Caco-2 (cell line): ENCODE data around the gene ZDHHC3. TPM values are rescaled to one million over a fixed set of nuclear protein-coding genes. Genes with fewer than 3 reads are reported as not detected.

Experiments used
- BruUV-seq: library from RNA; stranded (reverse); fragments of 400-500 nt; replicated peaks from 2 replicates; lab custom pipeline; 2021; lab: Mats Ljungman, UMichigan
- CTCF ChIA-PET: fragments of 300-600 bp; sonication (Branson Sonifier 250); formaldehyde crosslinking; loops from one replicate; lab custom pipeline; 2022; ENCODE audit warnings: antibody characterized with exemption; lab: Charles Lee
- POLR2A ChIA-PET: fragments of 300-600 bp; sonication (Branson Sonifier 250); formaldehyde crosslinking; loops from one replicate; lab custom pipeline; 2022; ENCODE audit warnings: antibody characterized with exemption; lab: Charles Lee
- DNase-seq, 2 experiments: peaks; one replicate each; pipeline versions ENCODE4 v3.0.0 to v3.0.0-alpha.2; 2020 to 2022
- H3K27me3 ChIP-seq: replicated peaks from 2 replicates; pipeline ENCODE4 v1.6.0; 2011; ENCODE audit warnings: low read length; ENCODE audit not compliant: control insufficient read depth, insufficient read depth
- H3K36me3 ChIP-seq: 2 replicates; pipeline ENCODE4 v1.5.1; 2011; ENCODE audit warnings: low read length; ENCODE audit not compliant: control insufficient read depth, insufficient read depth
- H3K4me1 ChIP-seq: fragments of 250-450 bp; sonication (Bioruptor Pico); 2 replicates; pipeline ENCODE4 v1.5.1; 2020; ENCODE audit warnings: mild to moderate bottlenecking
- H3K4me3 ChIP-seq: 2 replicates; pipeline ENCODE4 v1.5.1; 2011; ENCODE audit warnings: low read depth, mild to moderate bottlenecking, control low read depth, low read length
- H3K9me3 ChIP-seq: fragments of 250-450 bp; sonication (Bioruptor Pico); 2 replicates; pipeline ENCODE4 v1.5.1; 2020; ENCODE audit warnings: mild to moderate bottlenecking, moderate library complexity
- H3K27ac Mint-ChIP-seq: one replicate; pipeline ENCODE4 v1.8.0; 2022; ENCODE audit warnings: mixed read lengths; ENCODE audit not compliant: unreplicated experiment
- H3K27me3 Mint-ChIP-seq: one replicate; pipeline ENCODE4 v1.8.0; 2022; ENCODE audit warnings: mixed read lengths; ENCODE audit not compliant: insufficient read depth, unreplicated experiment
- H3K36me3 Mint-ChIP-seq: one replicate; pipeline ENCODE4 v1.8.0; 2022; ENCODE audit warnings: mild to moderate bottlenecking, mixed read lengths; ENCODE audit not compliant: insufficient read depth, unreplicated experiment
- H3K4me1 Mint-ChIP-seq: one replicate; pipeline ENCODE4 v1.8.0; 2022; ENCODE audit warnings: low read depth, mixed read lengths; ENCODE audit not compliant: unreplicated experiment
- H3K4me3 Mint-ChIP-seq: one replicate; pipeline ENCODE4 v1.8.0; 2022; ENCODE audit warnings: mild to moderate bottlenecking, moderate library complexity, mixed read lengths; ENCODE audit not compliant: unreplicated experiment
- H3K9me3 Mint-ChIP-seq: one replicate; pipeline ENCODE4 v1.8.0; 2022; ENCODE audit warnings: mixed read lengths; ENCODE audit not compliant: unreplicated experiment
- intact Hi-C: fragments of 100-400 bp; cut with micrococcal nuclease; formaldehyde crosslinking; loops from one replicate; pipeline ENCODE4 v1.10.0; 2022; ENCODE audit not compliant: unreplicated experiment
- total RNA-seq: library from RNA; stranded (reverse); gene quantifications from 2 replicates; pipeline ENCODE4 v1.2.3, GENCODE V29; 2022
- TF ChIP-seq, protein P1 (sequence below), 2 experiments: fragments of 200-600 bp in 1 of 2; IDR thresholded peaks; 1 replicate in 1 of 2; 2 replicates in 1 of 2; pipeline versions ENCODE4 v1.5.1 to v1.8.0; 2011 to 2022; ENCODE audit warnings: antibody characterized with exemption in 1 of 2, control low read depth in 1 of 2, inconsistent platforms in 1 of 2, low read depth in 1 of 2, low read length in 1 of 2, mild to moderate bottlenecking in 1 of 2, moderate library complexity in 1 of 2; ENCODE audit not compliant: insufficient read depth in 1 of 2, severe bottlenecking in 1 of 2, unreplicated experiment in 1 of 2

ZDHHC3 gene
- total RNA-seq, 1 experiment from 2014 or later = 71.3 TPM

DNA sequence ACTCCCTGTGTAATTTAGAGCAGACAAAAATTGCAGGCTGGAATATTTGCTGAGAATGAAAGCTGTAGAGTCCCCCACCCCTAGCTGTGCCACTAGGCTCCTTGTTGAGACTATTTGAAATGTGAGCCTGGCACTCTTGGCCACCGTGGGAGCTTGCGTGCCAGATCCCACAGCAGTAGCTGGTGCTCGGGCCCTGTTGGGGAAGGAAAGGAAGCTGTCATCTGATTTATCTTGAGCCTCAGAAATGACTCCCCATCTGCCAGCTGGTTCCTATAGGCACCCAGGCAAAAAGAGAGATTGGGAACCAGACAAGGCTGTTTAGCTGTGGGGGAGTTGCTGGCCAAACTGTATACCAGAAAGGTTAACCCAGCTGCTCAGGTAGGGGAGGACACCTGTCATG lies 26.7 kb upstream of the ZDHHC3 start:
- Histone ChIP-seq H3K4me3 (no peak overlapping the region), H3K27me3 (no peaks in the 10 kb centered on the region), H3K36me3 (peaks cover 3% of the 10 kb centered on the region), H3K4me1 (no peaks in the 10 kb centered on the region), H3K9me3 (no peaks in the 10 kb centered on the region)
- POLR2A ChIA-PET = no interaction called here
- Mint-ChIP-seq H3K36me3 (peaks cover 77% of the 10 kb centered on the region), H3K9me3 (no peaks in the 10 kb centered on the region), H3K4me1 (no peaks in the 10 kb centered on the region), H3K4me3 (no peak overlapping the region), H3K27ac (no peak overlapping the region), H3K27me3 (no peaks in the 10 kb centered on the region)
- CTCF ChIA-PET = no interaction called here
- intact Hi-C loops = no loop called here
- DNase-seq = no peak
- no TSS peak for BruUV-seq
- TF ChIP-seq, protein P1, sequence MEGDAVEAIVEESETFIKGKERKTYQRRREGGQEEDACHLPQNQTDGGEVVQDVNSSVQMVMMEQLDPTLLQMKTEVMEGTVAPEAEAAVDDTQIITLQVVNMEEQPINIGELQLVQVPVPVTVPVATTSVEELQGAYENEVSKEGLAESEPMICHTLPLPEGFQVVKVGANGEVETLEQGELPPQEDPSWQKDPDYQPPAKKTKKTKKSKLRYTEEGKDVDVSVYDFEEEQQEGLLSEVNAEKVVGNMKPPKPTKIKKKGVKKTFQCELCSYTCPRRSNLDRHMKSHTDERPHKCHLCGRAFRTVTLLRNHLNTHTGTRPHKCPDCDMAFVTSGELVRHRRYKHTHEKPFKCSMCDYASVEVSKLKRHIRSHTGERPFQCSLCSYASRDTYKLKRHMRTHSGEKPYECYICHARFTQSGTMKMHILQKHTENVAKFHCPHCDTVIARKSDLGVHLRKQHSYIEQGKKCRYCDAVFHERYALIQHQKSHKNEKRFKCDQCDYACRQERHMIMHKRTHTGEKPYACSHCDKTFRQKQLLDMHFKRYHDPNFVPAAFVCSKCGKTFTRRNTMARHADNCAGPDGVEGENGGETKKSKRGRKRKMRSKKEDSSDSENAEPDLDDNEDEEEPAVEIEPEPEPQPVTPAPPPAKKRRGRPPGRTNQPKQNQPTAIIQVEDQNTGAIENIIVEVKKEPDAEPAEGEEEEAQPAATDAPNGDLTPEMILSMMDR (IDR thresholded peaks at IDR 0.05; ENCODE audit: insufficient read depth in 1 of 2, low read depth in 1 of 2, low read length in 1 of 2, severe bottlenecking in 1 of 2, unreplicated experiment in 1 of 2) = no peak

DNA sequence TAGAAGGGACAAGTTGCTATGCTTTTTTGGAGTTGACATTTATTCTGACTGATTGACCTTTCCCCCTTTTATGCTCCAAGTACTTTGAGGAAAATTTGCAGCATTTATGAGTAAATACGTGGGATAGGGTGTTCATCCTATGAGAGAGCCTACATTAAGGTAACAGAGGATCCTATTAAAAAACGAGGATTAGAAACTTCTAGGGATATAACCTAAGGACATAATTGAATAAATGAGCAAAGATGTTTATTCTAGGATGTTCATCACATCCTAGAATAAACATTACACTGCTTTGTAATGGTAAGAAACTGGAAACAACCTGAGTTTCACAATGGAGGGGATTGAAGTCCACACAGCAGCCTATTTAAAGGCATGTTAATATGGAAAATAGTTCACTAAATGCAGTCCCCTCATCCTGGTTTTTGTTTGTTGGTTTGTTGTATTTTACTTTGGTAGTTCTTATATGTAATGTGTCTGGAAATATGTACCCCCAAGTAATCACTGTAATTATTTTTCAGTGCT lies 26.2 kb upstream of the ZDHHC3 start:
- Mint-ChIP-seq H3K27ac (no peak overlapping the region), H3K36me3 (peaks cover 78% of the 10 kb centered on the region), H3K9me3 (no peaks in the 10 kb centered on the region), H3K27me3 (no peaks in the 10 kb centered on the region), H3K4me1 (no peaks in the 10 kb centered on the region), H3K4me3 (no peak overlapping the region)
- TF ChIP-seq, protein P1 (IDR thresholded peaks at IDR 0.05; ENCODE audit: insufficient read depth in 1 of 2, low read depth in 1 of 2, low read length in 1 of 2, severe bottlenecking in 1 of 2, unreplicated experiment in 1 of 2) = no peak
- peaks cover 5% of the 10 kb centered on the region for H3K36me3 ChIP-seq
- BruUV-seq = no TSS peak
- ChIA-PET CTCF (no interaction called here), POLR2A (no interaction called here)
- H3K27me3 ChIP-seq = no peaks in the 10 kb centered on the region
- no peaks in the 10 kb centered on the region for H3K4me1 ChIP-seq
- no peaks in the 10 kb centered on the region for H3K9me3 ChIP-seq
- intact Hi-C loops = no loop called here
- no peak overlapping the region for H3K4me3 ChIP-seq
- DNase-seq = no peak

DNA sequence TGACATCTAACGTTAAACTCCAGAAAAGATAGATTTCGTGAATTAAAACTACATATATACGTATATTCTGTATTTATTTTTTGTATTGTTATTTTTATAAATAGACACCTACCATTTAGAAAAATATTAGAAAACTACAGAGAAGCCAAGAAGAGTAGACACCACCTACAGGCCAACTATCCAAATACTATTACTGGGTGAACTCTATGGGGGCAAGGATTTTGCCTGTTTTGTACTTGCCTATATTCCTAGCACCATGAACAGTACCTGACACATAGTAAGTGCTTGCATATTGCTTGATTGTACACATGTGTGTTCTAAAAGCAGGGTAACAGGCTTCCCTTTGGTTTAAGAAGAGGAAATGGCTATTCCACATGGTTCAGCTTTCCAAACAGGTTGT lies 25.8 kb upstream of the ZDHHC3 start:
- no peak for DNase-seq
- TF ChIP-seq, protein P1 (IDR thresholded peaks at IDR 0.05; ENCODE audit: insufficient read depth in 1 of 2, low read depth in 1 of 2, low read length in 1 of 2, severe bottlenecking in 1 of 2, unreplicated experiment in 1 of 2) = peak in 1 of 2 experiments; percentile 1
- Histone ChIP-seq H3K4me3 (no peak overlapping the region), H3K27me3 (no peaks in the 10 kb centered on the region), H3K9me3 (no peaks in the 10 kb centered on the region), H3K4me1 (peaks cover 4% of the 10 kb centered on the region), H3K36me3 (peaks cover 5% of the 10 kb centered on the region)
- CTCF ChIA-PET = no interaction called here
- H3K36me3 Mint-ChIP-seq = peaks cover 78% of the 10 kb centered on the region
- POLR2A ChIA-PET = no interaction called here
- intact Hi-C loops = no loop called here
- H3K4me3 Mint-ChIP-seq = no peak overlapping the region
- no peak overlapping the region for H3K27ac Mint-ChIP-seq
- H3K27me3 Mint-ChIP-seq = no peaks in the 10 kb centered on the region
- peaks cover under 1% of the 10 kb centered on the region for H3K4me1 Mint-ChIP-seq
- BruUV-seq = no TSS peak
- H3K9me3 Mint-ChIP-seq = no peaks in the 10 kb centered on the region
